ENCODE measurements around the gene ZFAND6.
A peak's percentile ranks its signal among the peaks of the same experiment; 100 is the strongest.
"Not testable (repeated sequence)": the region's sequence is repeated elsewhere in the genome, so short reads cannot be mapped to it uniquely, and the experiment has no call there.

ZFAND6 gene

GRCh38 chr15:80031841-80032240 lies 27.6 kb upstream of the ZFAND6 start:
- peak overlapping the region; percentile 18 for H3K27ac Mint-ChIP-seq
- peak; percentile 80 for ATAC-seq
- H3K36me3 Mint-ChIP-seq = no peaks in the 10 kb centered on the region

GRCh38 chr15:80034629-80035028 lies 24.8 kb upstream of the ZFAND6 start:
- no peaks in the 10 kb centered on the region for H3K27me3 Mint-ChIP-seq
- ATAC-seq = peak; percentile 58
- H3K36me3 Mint-ChIP-seq = no peaks in the 10 kb centered on the region
- peak overlapping the region; percentile 8 for H3K4me3 Mint-ChIP-seq
- H3K27ac Mint-ChIP-seq = peak overlapping the region; percentile 18
- H3K9me3 Mint-ChIP-seq = peaks cover 4% of the 10 kb centered on the region
- H3K4me1 Mint-ChIP-seq = peaks cover 52% of the 10 kb centered on the region

More at GRCh38 chr15:80031841-80032240, 27.6 kb upstream of the ZFAND6 start:
- Mint-ChIP-seq H3K4me3 (no peak overlapping the region), H3K9me3 (peaks cover 4% of the 10 kb centered on the region), H3K27me3 (no peaks in the 10 kb centered on the region), H3K4me1 (peaks cover 52% of the 10 kb centered on the region)

- no peak overlapping the region for H3K4me3 Mint-ChIP-seq
- H3K4me1 Mint-ChIP-seq = peaks cover 49% of the 10 kb centered on the region
- no peaks in the 10 kb centered on the region for H3K27me3 Mint-ChIP-seq
- H3K36me3 Mint-ChIP-seq = no peaks in the 10 kb centered on the region
- ATAC-seq = no peak
- H3K9me3 Mint-ChIP-seq = no peaks in the 10 kb centered on the region
- H3K27ac Mint-ChIP-seq = peak overlapping the region; percentile 18
Measured at GRCh38 chr15:80036071-80036470, 23.4 kb upstream of the ZFAND6 start.

- no peaks in the 10 kb centered on the region for H3K9me3 Mint-ChIP-seq
Measured at GRCh38 chr15:80041494-80042253, 17.8 kb upstream of the ZFAND6 start.

GRCh38 chr15:80042568-80042967 lies 16.9 kb upstream of the ZFAND6 start:
- Mint-ChIP-seq H3K36me3 (no peaks in the 10 kb centered on the region), H3K9me3 (no peaks in the 10 kb centered on the region), H3K4me3 (no peak overlapping the region), H3K27me3 (no peaks in the 10 kb centered on the region), H3K27ac (no peak overlapping the region), H3K4me1 (no peaks in the 10 kb centered on the region)
- ATAC-seq = no peak

More at GRCh38 chr15:80041494-80042253, 17.8 kb upstream of the ZFAND6 start:
- no peak for ATAC-seq
- no peaks in the 10 kb centered on the region for H3K27me3 Mint-ChIP-seq
- no peaks in the 10 kb centered on the region for H3K36me3 Mint-ChIP-seq
- no peak overlapping the region for H3K27ac Mint-ChIP-seq
- H3K4me3 Mint-ChIP-seq = no peak overlapping the region
- no peaks in the 10 kb centered on the region for H3K4me1 Mint-ChIP-seq

GRCh38 chr15:80045219-80045618 lies 14.3 kb upstream of the ZFAND6 start:
- H3K27me3 Mint-ChIP-seq, H3K36me3 Mint-ChIP-seq, H3K4me3 Mint-ChIP-seq, H3K4me1 Mint-ChIP-seq, H3K27ac Mint-ChIP-seq, H3K9me3 Mint-ChIP-seq, ATAC-seq: not testable (repeated sequence)

- H3K4me1 Mint-ChIP-seq = peaks cover 21% of the 10 kb centered on the region
- H3K4me3 Mint-ChIP-seq = no peak overlapping the region
- H3K27ac Mint-ChIP-seq = no peak overlapping the region
- H3K9me3 Mint-ChIP-seq = no peaks in the 10 kb centered on the region
- no peak for ATAC-seq
- no peaks in the 10 kb centered on the region for H3K36me3 Mint-ChIP-seq
- H3K27me3 Mint-ChIP-seq = no peaks in the 10 kb centered on the region
Measured at GRCh38 chr15:80049046-80049445, 10.4 kb upstream of the ZFAND6 start.

GRCh38 chr15:80052597-80053304 lies 6.7 kb upstream of the ZFAND6 start:
- Mint-ChIP-seq H3K4me3 (no peak overlapping the region), H3K27ac (peak overlapping the region; percentile 75), H3K27me3 (no peaks in the 10 kb centered on the region), H3K4me1 (peaks cover 35% of the 10 kb centered on the region), H3K9me3 (no peaks in the 10 kb centered on the region), H3K36me3 (no peaks in the 10 kb centered on the region)
- peak; percentile 84 for ATAC-seq

GRCh38 chr15:80055933-80056332 lies 3.5 kb upstream of the ZFAND6 start:
- H3K27me3 Mint-ChIP-seq = no peaks in the 10 kb centered on the region

GRCh38 chr15:80058044-80058443 lies 1.4 kb upstream of the ZFAND6 start:
- H3K27ac Mint-ChIP-seq = no peak overlapping the region
- H3K4me3 Mint-ChIP-seq = no peak overlapping the region
- H3K36me3 Mint-ChIP-seq = no peaks in the 10 kb centered on the region
- H3K27me3 Mint-ChIP-seq = no peaks in the 10 kb centered on the region
- no peaks in the 10 kb centered on the region for H3K9me3 Mint-ChIP-seq
- no peak for ATAC-seq
- H3K4me1 Mint-ChIP-seq = peaks cover 47% of the 10 kb centered on the region

More at GRCh38 chr15:80055933-80056332, 3.5 kb upstream of the ZFAND6 start:
- Mint-ChIP-seq H3K9me3 (no peaks in the 10 kb centered on the region), H3K36me3 (no peaks in the 10 kb centered on the region), H3K27ac (no peak overlapping the region), H3K4me1 (peaks cover 42% of the 10 kb centered on the region), H3K4me3 (no peak overlapping the region)
- no peak for ATAC-seq

- no peaks in the 10 kb centered on the region for H3K27me3 Mint-ChIP-seq
- peaks cover 51% of the 10 kb centered on the region for H3K4me1 Mint-ChIP-seq
- H3K9me3 Mint-ChIP-seq = no peaks in the 10 kb centered on the region
Measured at GRCh38 chr15:80059786-80060355, 395 bp downstream of the ZFAND6 start.

GRCh38 chr15:80060356-80061006 lies 1.0 kb downstream of the ZFAND6 start:
- Mint-ChIP-seq H3K4me3 (peak overlapping the region; percentile 86), H3K36me3 (peaks cover 8% of the 10 kb centered on the region), H3K4me1 (peaks cover 51% of the 10 kb centered on the region), H3K27ac (peak overlapping the region; percentile 80), H3K9me3 (no peaks in the 10 kb centered on the region), H3K27me3 (no peaks in the 10 kb centered on the region)
- no peak for ATAC-seq

More at GRCh38 chr15:80059786-80060355, 395 bp downstream of the ZFAND6 start:
- peak overlapping the region; percentile 80 for H3K27ac Mint-ChIP-seq
- H3K36me3 Mint-ChIP-seq = peaks cover 3% of the 10 kb centered on the region
- H3K4me3 Mint-ChIP-seq = peak overlapping the region; percentile 86
- ATAC-seq = peak; percentile 86

- Mint-ChIP-seq H3K27me3 (no peaks in the 10 kb centered on the region), H3K27ac (peak overlapping the region; percentile 80), H3K4me1 (peaks cover 47% of the 10 kb centered on the region), H3K36me3 (peaks cover 8% of the 10 kb centered on the region), H3K9me3 (no peaks in the 10 kb centered on the region), H3K4me3 (peak overlapping the region; percentile 86)
- no peak for ATAC-seq
Measured at GRCh38 chr15:80061582-80061981, 2.1 kb downstream of the ZFAND6 start.

GRCh38 chr15:80066912-80067311 lies 7.4 kb downstream of the ZFAND6 start:
- Mint-ChIP-seq H3K27ac (peak overlapping the region; percentile 48), H3K27me3 (no peaks in the 10 kb centered on the region), H3K4me3 (no peak overlapping the region), H3K4me1 (peaks cover 64% of the 10 kb centered on the region), H3K9me3 (no peaks in the 10 kb centered on the region), H3K36me3 (peaks cover 14% of the 10 kb centered on the region)
- ATAC-seq = no peak

- Mint-ChIP-seq H3K9me3 (no peaks in the 10 kb centered on the region), H3K27me3 (no peaks in the 10 kb centered on the region), H3K36me3 (peaks cover 14% of the 10 kb centered on the region), H3K27ac (no peak overlapping the region), H3K4me3 (no peak overlapping the region), H3K4me1 (peaks cover 59% of the 10 kb centered on the region)
- ATAC-seq = no peak
Measured at GRCh38 chr15:80068578-80068977, 9.1 kb downstream of the ZFAND6 start.
